Measurements from ENCODE around the gene CLASP1.

Gene CLASP1

DNA sequence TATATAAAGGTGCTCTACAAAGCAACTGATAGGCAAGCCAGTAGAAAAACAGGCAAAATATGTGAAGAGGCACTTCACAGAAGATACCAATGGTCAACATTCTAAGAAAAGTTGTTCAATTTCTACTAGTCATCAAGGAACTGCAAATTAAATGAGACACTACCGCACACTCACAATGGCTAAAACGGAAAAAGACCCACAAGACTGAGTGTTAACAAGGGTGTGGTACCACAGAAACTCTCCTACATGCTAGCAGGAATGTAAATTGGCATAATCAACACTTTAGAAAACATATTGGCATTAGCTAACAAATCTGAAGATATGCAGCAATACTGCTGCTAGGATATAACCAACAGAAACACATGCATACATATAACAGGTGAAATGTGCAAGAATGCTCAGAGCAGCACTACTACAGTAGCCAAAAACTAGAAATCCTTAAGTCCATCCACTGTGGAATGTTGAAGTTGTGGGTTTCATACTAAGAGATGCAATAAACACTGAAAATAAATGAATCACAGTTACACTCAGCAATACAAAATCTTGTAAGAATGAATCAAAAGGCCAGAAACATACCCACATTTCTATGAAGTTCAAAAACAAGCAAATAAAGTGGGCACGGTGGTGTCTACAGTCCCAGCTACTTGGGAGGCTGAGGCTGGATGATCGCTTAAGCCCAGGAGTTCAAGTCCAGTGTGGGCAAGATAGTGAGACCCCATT lies 109.4 kb downstream of the CLASP1 start:
- no peaks in the 10 kb centered on the region for H3K27me3 ChIP-seq (ENCODE audit: low read depth, low read length)
- no peaks in the 10 kb centered on the region for H3K9me3 ChIP-seq (ENCODE audit: insufficient read depth, low read length)
- no peak overlapping the region for H3K9ac ChIP-seq (ENCODE audit: low read length)
- no peak overlapping the region for H3K4me3 ChIP-seq (ENCODE audit: low read length)
- H3K4me2 ChIP-seq (ENCODE audit: low read length): peak overlapping the region; percentile 13; the same call in 1 of the 2 replicates
- H3K27ac ChIP-seq (ENCODE audit: low read length): no peak overlapping the region
- no peak overlapping the region for H2AFZ ChIP-seq (ENCODE audit: low read depth, low read length)
- H4K20me1 ChIP-seq (ENCODE audit: insufficient read depth, low read length): peaks cover 60% of the 10 kb centered on the region
- peaks cover 10% of the 10 kb centered on the region for H3K4me1 ChIP-seq (ENCODE audit: low read length)
- TF ChIP-seq CTCF (IDR thresholded peaks at IDR 0.05; ENCODE audit: low read depth, low read length): no peak
- no peak for TF ChIP-seq EZH2phosphoT487 (IDR thresholded peaks at IDR 0.05; ENCODE audit: low read depth)
- H3K79me2 ChIP-seq (ENCODE audit: low read length): peaks cover 75% of the 10 kb centered on the region
- no peaks in the 10 kb centered on the region for H3K36me3 ChIP-seq (replicated peaks; ENCODE audit: low read depth, low read length)

- no peak overlapping the region for H3K27ac ChIP-seq (ENCODE audit: low read length)
- no peaks in the 10 kb centered on the region for H3K36me3 ChIP-seq (replicated peaks; ENCODE audit: low read depth, low read length)
- H3K9ac ChIP-seq (ENCODE audit: low read length): no peak overlapping the region
- no peak for TF ChIP-seq CTCF (IDR thresholded peaks at IDR 0.05; ENCODE audit: low read depth, low read length)
- H3K4me3 ChIP-seq (ENCODE audit: low read length): no peak overlapping the region
- peaks cover 67% of the 10 kb centered on the region for H3K79me2 ChIP-seq (ENCODE audit: low read length)
- H4K20me1 ChIP-seq (ENCODE audit: insufficient read depth, low read length): peaks cover 58% of the 10 kb centered on the region
- no peaks in the 10 kb centered on the region for H3K9me3 ChIP-seq (ENCODE audit: insufficient read depth, low read length)
- H3K27me3 ChIP-seq (ENCODE audit: low read depth, low read length): no peaks in the 10 kb centered on the region
- peaks cover 24% of the 10 kb centered on the region for H3K4me1 ChIP-seq (ENCODE audit: low read length)
- no peak overlapping the region for H2AFZ ChIP-seq (ENCODE audit: low read depth, low read length)
- no peak overlapping the region for H3K4me2 ChIP-seq (ENCODE audit: low read length)
Measured at GRCh38 chr2:121536850-121537557, 112.3 kb downstream of the CLASP1 start.

DNA sequence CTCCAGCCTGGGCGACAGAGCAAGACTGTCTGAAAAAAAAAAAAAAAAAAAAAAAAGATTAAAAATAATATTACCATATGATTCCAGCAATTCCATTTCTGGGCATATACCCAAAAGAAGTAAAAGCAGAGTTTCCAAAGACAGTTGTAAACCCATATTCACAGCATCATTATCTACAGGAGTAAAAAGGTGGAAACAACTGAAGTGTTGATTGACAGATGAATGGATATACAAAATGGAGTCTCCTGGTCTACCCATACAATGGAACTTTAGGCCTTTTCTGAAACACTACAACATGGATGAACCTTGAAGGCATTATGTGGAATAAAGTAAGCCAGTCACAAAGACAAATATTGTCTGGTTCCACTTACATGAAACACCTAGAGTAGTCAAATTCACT lies 112.9 kb downstream of the CLASP1 start:
- H4K20me1 ChIP-seq (ENCODE audit: insufficient read depth, low read length): peaks cover 51% of the 10 kb centered on the region
- H3K9ac ChIP-seq (ENCODE audit: low read length): no peak overlapping the region
- no peak overlapping the region for H2AFZ ChIP-seq (ENCODE audit: low read depth, low read length)
- H3K4me1 ChIP-seq (ENCODE audit: low read length): peaks cover 28% of the 10 kb centered on the region
- no peaks in the 10 kb centered on the region for H3K27me3 ChIP-seq (ENCODE audit: low read depth, low read length)
- H3K36me3 ChIP-seq (replicated peaks; ENCODE audit: low read depth, low read length): no peaks in the 10 kb centered on the region
- no peak overlapping the region for H3K27ac ChIP-seq (ENCODE audit: low read length)
- no peak for TF ChIP-seq EZH2phosphoT487 (IDR thresholded peaks at IDR 0.05; ENCODE audit: low read depth)
- TF ChIP-seq CTCF (IDR thresholded peaks at IDR 0.05; ENCODE audit: low read depth, low read length): no peak
- H3K4me3 ChIP-seq (ENCODE audit: low read length): no peak overlapping the region
- no peak overlapping the region for H3K4me2 ChIP-seq (ENCODE audit: low read length)
- peaks cover 64% of the 10 kb centered on the region for H3K79me2 ChIP-seq (ENCODE audit: low read length)
- no peaks in the 10 kb centered on the region for H3K9me3 ChIP-seq (ENCODE audit: insufficient read depth, low read length)

- Histone ChIP-seq H3K36me3 (replicated peaks; ENCODE audit: low read depth, low read length) (no peaks in the 10 kb centered on the region), H3K27me3 (ENCODE audit: low read depth, low read length) (no peaks in the 10 kb centered on the region), H3K9me3 (ENCODE audit: insufficient read depth, low read length) (no peaks in the 10 kb centered on the region), H2AFZ (ENCODE audit: low read depth, low read length) (no peak overlapping the region), H3K9ac (ENCODE audit: low read length) (no peak overlapping the region), H3K4me1 (ENCODE audit: low read length) (peaks cover 29% of the 10 kb centered on the region), H4K20me1 (ENCODE audit: insufficient read depth, low read length) (peaks cover 41% of the 10 kb centered on the region), H3K79me2 (ENCODE audit: low read length) (peaks cover 52% of the 10 kb centered on the region), H3K4me2 (ENCODE audit: low read length) (no peak overlapping the region), H3K4me3 (ENCODE audit: low read length) (no peak overlapping the region), H3K27ac (ENCODE audit: low read length) (no peak overlapping the region)
- no peak for TF ChIP-seq EZH2phosphoT487 (IDR thresholded peaks at IDR 0.05; ENCODE audit: low read depth)
- TF ChIP-seq CTCF (IDR thresholded peaks at IDR 0.05; ENCODE audit: low read depth, low read length): no peak
Measured at GRCh38 chr2:121534007-121534406, 115.3 kb downstream of the CLASP1 start.
